ENCODE results near the gene ADSS1.
A peak's percentile ranks its signal among the peaks of the same experiment; 100 is the strongest.

Gene ADSS1

DNA sequence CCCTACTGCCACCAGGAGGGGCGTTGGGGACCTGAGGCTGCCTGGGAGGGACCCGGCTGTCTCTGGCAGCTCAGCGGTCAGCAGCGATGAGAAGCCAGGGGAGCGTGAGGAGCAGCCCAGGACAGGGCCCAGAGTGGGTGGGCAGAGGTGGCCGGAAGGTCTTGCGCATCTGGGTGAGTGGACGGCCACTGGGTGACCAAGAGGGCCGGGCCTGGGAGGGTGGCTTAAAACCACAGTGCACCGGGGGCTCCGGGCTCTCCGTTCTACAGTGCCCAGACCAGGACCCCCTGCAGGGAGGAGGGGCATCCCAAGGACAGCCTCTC lies 24.6 kb upstream of the ADSS1 start:
- DNase-seq (ENCODE audit: low read depth in 2 of 2), result no peak

GRCh38 chr14:104700225-104700651 lies 23.8 kb upstream of the ADSS1 start:
- DNase-seq (ENCODE audit: low read depth in 2 of 2), result no peak

- no peak for DNase-seq (ENCODE audit: low read depth in 2 of 2)
Measured at GRCh38 chr14:104700747-104701217, 23.2 kb upstream of the ADSS1 start.

DNA sequence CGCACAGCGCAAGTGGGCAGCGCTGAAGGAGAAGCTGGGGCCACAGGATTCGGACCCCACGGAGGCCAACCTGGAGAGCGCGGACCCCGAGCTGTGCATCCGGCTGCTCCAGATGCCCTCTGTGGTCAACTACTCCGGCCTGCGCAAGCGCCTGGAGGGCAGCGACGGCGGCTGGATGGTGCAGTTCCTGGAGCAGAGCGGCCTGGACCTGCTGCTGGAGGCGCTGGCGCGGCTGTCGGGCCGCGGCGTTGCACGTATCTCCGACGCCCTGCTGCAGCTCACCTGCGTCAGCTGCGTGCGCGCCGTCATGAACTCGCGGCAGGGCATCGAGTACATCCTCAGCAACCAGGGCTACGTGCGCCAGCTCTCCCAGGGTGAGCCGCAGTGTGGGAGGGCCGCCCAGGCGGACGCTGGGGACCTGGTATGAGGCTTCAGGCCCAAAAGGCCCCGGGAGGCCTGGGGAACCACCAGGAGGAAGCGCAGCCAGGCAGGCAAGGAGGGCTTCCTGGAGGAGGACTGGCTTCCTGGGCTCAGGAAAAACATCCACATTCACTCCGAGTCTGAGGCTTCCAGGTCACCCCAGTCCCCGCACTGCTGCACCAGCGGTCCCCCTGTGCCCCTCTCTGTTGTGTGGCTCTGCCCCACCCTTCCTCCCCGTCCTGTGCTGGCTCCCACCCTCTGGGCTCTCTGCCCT lies 22.5 kb upstream of the ADSS1 start:
- DNase-seq (ENCODE audit: low read depth in 2 of 2), result no peak

DNA sequence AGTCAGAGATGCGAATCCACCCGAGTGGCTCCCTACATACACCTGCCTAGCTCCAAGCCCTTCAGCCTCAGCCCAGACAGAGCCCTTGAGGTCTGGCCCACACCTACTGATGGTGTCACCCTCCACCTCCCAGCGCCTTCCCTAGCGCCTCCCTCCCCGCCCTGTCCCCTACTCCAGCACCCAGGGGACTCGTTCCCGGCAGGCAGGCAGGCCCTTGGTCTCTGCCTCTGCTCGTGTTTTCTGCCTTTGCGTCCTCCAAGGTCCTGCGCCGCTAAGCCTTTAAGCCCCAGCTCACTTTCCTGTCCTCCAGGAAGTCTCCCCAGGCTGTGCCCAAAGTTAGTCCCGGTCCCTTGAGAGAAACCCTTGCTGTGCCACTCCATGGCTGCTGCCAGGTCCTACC lies 21.9 kb upstream of the ADSS1 start:
- DNase-seq (ENCODE audit: low read depth in 2 of 2), result no peak

DNA sequence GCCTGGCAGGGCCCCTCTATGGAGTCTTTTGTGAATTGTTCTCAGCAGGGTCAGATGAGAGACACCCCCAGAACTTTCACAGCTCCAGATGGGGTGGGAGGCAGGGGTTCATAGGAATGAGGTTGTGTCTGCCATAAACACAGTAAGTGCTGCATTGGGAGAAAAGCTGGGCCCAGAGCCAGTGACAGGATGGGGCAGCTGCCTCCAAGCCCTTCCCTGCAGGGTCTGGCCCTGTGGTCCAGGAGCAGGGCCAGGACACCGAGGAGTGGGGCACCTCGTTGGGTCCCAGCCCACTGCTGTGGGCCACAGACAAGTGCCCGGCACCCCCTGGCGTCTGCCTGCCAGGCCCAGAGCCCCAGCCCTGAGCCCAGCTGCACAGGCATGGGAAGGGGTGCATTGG lies 21.4 kb upstream of the ADSS1 start:
- no peak for DNase-seq (ENCODE audit: low read depth in 2 of 2)

- no peak for DNase-seq (ENCODE audit: low read depth in 2 of 2)
Measured at GRCh38 chr14:104703269-104703668, 20.8 kb upstream of the ADSS1 start.

DNA sequence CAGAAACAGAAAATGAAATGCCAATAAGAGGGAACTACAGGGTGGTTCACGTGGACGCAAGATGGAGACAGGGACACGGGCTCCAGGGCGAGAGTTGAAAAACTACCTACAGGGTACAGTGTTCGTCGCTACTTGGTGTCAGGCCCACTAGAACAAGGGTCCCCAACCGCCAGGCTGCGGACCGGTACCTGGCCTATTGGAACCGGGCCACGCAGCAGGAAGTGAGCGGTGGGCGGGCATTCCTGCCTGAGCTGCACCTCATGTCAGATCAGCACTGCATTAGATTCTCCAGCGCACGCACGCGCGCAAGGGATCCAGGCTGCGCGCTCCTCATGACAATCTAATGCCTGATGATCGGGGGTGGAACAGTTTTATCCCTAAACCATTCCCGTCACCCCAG lies 19.8 kb upstream of the ADSS1 start:
- DNase-seq (ENCODE audit: low read depth in 2 of 2), result no peak

DNA sequence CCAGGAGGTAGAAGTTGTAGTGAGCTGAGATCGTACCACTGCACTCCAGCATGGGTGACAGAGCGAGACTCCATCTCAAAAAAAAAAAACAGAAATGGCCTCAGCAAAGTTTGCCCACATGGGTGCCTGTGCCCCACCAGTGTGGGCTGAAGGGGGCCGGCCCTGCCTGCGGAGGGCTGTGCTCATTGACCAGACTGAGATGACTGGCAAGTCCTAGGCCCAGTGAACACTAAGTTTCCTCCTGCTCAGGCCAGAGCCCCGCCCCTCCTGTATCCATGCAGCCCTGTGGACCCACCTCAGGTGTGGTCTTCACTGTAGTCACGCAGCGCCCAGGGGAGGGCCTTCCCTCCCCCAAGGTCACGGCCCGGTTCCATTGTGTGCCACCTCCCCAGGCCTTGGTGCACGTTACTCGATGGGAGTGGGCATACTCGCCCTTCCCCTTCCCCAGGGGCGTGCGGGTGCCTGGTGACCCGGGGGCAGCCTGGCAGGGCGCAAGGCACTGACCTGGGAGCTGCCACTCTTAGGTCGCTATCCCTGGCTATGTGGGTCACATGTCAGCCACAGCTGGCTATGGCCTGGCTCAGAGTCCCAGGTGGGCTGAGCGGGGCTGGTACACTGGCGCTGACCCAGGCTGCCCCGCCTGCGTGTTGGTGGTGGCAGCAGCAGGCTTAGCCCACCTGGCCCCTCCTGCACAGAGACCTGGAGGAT lies 18.5 kb upstream of the ADSS1 start:
- DNase-seq (ENCODE audit: low read depth in 2 of 2), result no peak

DNA sequence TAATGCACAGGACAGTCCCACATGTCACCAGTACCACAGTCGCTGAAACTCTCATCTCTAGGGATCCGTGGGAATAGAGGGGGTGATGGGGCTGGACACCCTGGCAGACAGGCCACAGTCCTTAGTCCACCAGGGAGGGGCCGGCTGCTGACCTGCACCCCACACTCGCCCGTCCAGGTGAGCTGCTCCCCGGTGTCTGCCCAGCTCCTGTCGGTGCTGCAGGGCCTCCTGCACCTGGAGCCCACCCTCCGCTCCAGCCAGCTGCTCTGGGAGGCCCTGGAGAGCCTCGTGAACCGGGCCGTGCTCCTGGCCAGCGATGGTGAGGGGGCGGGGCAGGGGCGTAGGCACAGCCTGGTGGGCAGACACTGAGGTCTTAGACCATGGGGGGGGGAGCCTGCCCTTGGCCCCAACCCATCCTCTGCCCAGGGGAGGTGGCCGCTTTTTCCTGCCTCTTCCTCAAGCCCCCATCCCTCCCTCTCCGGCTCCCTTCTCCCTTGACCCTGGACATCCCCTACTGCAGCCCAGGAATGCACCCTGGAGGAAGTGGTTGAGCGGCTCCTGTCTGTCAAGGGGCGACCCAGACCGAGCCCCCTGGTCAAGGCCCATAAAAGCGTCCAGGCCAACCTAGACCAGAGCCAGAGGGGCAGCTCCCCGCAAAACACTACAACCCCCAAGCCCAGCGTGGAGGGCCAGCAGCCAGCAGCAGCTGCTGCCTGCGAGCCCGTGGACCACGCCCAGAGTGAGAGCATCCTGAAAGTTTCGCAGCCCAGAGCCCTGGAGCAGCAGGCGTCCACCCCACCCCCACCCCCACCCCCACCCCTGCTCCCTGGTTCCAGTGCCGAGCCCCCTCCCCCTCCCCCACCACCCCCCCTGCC lies 17.1 kb upstream of the ADSS1 start:
- DNase-seq (ENCODE audit: low read depth in 2 of 2), result no peak

DNA sequence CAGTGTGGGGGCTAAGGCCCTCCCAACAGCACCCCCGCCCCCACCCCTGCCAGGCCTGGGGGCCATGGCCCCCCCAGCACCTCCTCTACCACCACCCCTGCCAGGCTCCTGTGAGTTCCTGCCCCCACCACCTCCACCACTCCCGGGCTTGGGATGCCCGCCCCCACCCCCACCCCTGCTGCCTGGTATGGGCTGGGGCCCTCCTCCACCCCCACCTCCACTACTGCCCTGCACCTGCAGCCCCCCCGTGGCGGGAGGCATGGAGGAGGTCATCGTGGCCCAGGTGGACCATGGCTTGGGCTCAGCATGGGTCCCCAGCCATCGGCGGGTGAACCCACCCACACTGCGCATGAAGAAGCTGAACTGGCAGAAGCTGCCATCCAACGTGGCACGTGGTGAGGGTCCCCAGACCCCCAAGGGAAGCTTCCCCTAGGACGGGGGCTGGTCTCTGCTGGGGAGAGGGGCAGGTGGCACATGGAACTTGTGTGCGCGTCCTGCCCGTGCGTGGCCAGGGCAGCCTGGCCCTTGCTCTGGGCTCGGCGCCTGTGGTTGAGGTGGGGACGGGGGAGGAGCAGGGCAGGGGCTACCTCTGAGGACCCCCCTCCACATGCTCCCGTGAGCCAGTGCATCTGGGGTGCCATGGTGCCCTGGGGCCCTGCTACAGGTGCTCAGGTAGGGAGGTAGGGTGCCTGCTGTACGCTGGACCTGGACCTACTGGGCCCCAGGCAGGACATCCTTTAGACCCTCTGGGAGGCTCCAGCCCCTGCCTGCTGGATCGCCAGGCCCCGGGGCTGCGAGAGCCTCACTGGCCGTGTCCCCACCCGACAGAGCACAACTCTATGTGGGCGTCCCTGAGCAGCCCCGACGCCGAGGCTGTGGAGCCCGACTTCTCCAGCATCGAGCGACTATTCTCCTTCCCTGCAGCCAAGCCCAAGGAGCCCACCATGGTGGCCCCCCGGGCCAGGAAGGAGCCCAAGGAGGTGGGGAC lies 16.1 kb upstream of the ADSS1 start:
- DNase-seq (ENCODE audit: low read depth in 2 of 2), result no peak

DNA sequence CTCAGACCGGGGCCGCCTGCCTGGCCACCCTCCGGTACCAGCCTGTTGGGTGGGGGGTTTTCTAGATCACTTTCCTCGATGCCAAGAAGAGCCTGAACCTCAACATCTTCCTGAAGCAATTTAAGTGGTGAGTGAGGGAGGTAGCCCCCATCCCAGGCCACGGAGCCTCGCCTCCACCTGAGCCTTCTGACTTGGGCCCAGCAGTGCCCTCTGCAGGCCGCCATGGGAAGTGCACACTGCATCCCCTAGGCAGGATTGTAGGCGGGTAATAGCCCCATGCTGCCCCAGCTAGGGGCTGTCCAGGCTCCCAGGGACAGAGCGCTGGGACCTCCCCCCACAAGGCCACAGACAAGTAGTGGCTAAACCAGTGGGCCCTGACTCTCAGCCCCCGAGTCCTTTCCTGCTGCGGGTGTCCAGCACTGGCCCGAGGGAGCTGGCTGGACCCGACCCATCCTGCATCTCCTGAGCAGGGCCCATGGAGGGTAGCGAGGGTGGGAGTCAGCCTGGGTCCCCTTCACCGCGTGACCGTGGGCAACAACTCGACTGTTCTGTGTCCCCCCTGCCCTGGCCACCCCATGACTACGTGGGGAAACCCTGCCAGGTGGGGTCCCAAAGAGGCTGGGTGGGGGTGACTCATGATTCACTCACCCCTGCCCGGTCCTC lies 15.3 kb upstream of the ADSS1 start:
- peak; percentile 67 to 70 for DNase-seq (ENCODE audit: low read depth in 2 of 2)

GRCh38 chr14:104709387-104710039 lies 14.5 kb upstream of the ADSS1 start:
- DNase-seq (ENCODE audit: low read depth in 2 of 2), result no peak

GRCh38 chr14:104710071-104710735 lies 13.8 kb upstream of the ADSS1 start:
- no peak for DNase-seq (ENCODE audit: low read depth in 2 of 2)

- no peak for DNase-seq (ENCODE audit: low read depth in 2 of 2)
Measured at GRCh38 chr14:104712881-104713734, 10.9 kb upstream of the ADSS1 start.

- DNase-seq (ENCODE audit: low read depth in 2 of 2), result no peak
Measured at GRCh38 chr14:104714066-104714465, 10.0 kb upstream of the ADSS1 start.

- no peak for DNase-seq (ENCODE audit: low read depth in 2 of 2)
Measured at GRCh38 chr14:104714681-104715080, 9.3 kb upstream of the ADSS1 start.

GRCh38 chr14:104715416-104715815 lies 8.6 kb upstream of the ADSS1 start:
- DNase-seq (ENCODE audit: low read depth in 2 of 2), result no peak

- DNase-seq (ENCODE audit: low read depth in 2 of 2), result no peak
Measured at GRCh38 chr14:104715871-104716270, 8.2 kb upstream of the ADSS1 start.
